Measurements from ENCODE around the gene PTGS1. TPM values are rescaled to one million over a fixed set of nuclear protein-coding genes. Genes with fewer than 3 reads are reported as not detected.

Gene PTGS1
- total and polyA plus RNA-seq, 9 of the 15 experiments (the other 6 are each of a cell fraction or from before 2014, with no cell fraction given) = 3.4 to 12.9 (median 5.3) TPM

DNA sequence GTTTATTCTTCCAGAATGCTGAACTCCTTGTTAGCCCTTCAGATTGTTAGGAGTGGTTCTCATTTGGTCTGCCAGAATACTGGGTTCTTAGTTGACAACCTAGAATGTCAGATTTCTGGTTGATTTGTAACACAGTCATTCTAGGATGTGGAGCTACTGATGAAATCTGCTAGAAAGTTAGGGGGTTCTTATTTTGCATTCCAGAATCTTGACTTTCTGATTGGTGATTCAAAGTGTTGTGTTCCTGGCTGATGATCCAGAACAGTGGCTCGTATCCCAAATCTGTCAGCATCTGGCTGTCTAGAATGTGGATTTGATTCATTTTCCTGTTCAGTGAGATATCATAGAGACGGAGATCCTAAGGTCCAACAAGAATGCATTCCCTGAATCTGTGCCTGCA is 21.9 kb downstream of the PTGS1 start (continued):
- TF ChIP-seq, protein P1, sequence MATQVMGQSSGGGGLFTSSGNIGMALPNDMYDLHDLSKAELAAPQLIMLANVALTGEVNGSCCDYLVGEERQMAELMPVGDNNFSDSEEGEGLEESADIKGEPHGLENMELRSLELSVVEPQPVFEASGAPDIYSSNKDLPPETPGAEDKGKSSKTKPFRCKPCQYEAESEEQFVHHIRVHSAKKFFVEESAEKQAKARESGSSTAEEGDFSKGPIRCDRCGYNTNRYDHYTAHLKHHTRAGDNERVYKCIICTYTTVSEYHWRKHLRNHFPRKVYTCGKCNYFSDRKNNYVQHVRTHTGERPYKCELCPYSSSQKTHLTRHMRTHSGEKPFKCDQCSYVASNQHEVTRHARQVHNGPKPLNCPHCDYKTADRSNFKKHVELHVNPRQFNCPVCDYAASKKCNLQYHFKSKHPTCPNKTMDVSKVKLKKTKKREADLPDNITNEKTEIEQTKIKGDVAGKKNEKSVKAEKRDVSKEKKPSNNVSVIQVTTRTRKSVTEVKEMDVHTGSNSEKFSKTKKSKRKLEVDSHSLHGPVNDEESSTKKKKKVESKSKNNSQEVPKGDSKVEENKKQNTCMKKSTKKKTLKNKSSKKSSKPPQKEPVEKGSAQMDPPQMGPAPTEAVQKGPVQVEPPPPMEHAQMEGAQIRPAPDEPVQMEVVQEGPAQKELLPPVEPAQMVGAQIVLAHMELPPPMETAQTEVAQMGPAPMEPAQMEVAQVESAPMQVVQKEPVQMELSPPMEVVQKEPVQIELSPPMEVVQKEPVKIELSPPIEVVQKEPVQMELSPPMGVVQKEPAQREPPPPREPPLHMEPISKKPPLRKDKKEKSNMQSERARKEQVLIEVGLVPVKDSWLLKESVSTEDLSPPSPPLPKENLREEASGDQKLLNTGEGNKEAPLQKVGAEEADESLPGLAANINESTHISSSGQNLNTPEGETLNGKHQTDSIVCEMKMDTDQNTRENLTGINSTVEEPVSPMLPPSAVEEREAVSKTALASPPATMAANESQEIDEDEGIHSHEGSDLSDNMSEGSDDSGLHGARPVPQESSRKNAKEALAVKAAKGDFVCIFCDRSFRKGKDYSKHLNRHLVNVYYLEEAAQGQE (IDR thresholded peaks at IDR 0.05; ENCODE audit: borderline replicate concordance) = no peak
- TF ChIP-seq, protein P1 (CRISPR knock-in tag; IDR thresholded peaks at IDR 0.05; ENCODE audit: low read depth) = no peak
- TF ChIP-seq, protein P2, sequence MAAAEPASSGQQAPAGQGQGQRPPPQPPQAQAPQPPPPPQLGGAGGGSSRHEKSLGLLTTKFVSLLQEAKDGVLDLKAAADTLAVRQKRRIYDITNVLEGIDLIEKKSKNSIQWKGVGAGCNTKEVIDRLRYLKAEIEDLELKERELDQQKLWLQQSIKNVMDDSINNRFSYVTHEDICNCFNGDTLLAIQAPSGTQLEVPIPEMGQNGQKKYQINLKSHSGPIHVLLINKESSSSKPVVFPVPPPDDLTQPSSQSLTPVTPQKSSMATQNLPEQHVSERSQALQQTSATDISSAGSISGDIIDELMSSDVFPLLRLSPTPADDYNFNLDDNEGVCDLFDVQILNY (CRISPR knock-in tag; IDR thresholded peaks at IDR 0.05) = no peak
- TF ChIP-seq ZC3H4 (CRISPR knock-in tag; IDR thresholded peaks at IDR 0.05; ENCODE audit: borderline replicate concordance) (no peak), HNRNPLL (IDR thresholded peaks at IDR 0.05; ENCODE audit: low read depth, low read length, poor library complexity, severe bottlenecking) (no peak), ESRRB (CRISPR knock-in tag; IDR thresholded peaks at IDR 0.05; ENCODE audit: borderline replicate concordance) (no peak), TBL1XR1 (IDR thresholded peaks at IDR 0.05; ENCODE audit: low read length in 2 of 2) (no peak)
- TF ChIP-seq, protein P3, sequence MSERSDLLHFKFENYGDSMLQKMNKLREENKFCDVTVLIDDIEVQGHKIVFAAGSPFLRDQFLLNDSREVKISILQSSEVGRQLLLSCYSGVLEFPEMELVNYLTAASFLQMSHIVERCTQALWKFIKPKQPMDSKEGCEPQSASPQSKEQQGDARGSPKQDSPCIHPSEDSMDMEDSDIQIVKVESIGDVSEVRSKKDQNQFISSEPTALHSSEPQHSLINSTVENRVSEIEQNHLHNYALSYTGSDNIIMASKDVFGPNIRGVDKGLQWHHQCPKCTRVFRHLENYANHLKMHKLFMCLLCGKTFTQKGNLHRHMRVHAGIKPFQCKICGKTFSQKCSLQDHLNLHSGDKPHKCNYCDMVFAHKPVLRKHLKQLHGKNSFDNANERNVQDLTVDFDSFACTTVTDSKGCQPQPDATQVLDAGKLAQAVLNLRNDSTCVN (CRISPR knock-in tag; IDR thresholded peaks at IDR 0.05) = no peak
- TF ChIP-seq, protein P4, sequence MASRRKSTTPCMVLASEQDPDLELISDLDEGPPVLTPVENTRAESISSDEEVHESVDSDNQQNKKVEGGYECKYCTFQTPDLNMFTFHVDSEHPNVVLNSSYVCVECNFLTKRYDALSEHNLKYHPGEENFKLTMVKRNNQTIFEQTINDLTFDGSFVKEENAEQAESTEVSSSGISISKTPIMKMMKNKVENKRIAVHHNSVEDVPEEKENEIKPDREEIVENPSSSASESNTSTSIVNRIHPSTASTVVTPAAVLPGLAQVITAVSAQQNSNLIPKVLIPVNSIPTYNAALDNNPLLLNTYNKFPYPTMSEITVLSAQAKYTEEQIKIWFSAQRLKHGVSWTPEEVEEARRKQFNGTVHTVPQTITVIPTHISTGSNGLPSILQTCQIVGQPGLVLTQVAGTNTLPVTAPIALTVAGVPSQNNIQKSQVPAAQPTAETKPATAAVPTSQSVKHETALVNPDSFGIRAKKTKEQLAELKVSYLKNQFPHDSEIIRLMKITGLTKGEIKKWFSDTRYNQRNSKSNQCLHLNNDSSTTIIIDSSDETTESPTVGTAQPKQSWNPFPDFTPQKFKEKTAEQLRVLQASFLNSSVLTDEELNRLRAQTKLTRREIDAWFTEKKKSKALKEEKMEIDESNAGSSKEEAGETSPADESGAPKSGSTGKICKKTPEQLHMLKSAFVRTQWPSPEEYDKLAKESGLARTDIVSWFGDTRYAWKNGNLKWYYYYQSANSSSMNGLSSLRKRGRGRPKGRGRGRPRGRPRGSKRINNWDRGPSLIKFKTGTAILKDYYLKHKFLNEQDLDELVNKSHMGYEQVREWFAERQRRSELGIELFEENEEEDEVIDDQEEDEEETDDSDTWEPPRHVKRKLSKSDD (conservative IDR thresholded peaks at IDR 0.05; ENCODE audit: low read length) = no peak
- TF ChIP-seq, protein P5, sequence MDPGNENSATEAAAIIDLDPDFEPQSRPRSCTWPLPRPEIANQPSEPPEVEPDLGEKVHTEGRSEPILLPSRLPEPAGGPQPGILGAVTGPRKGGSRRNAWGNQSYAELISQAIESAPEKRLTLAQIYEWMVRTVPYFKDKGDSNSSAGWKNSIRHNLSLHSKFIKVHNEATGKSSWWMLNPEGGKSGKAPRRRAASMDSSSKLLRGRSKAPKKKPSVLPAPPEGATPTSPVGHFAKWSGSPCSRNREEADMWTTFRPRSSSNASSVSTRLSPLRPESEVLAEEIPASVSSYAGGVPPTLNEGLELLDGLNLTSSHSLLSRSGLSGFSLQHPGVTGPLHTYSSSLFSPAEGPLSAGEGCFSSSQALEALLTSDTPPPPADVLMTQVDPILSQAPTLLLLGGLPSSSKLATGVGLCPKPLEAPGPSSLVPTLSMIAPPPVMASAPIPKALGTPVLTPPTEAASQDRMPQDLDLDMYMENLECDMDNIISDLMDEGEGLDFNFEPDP (CRISPR knock-in tag; IDR thresholded peaks at IDR 0.05) = no peak
